HAP-1 (cell line): ENCODE measurements around the gene HEPHL1.
"Not testable (repeated sequence)": the region's sequence is repeated elsewhere in the genome, so short reads cannot be mapped to it uniquely, and the experiment has no call there.

Experiments
- DNase-seq, 2 experiments: peaks; one replicate each; pipeline ENCODE4 v3.0.0-alpha.2; 2016 to 2020; ENCODE audit warnings: low spot score in 2 of 2
- H3K27me3 ChIP-seq: fragments of 250-450 bp; sonication (Bioruptor Pico); 2 replicates; pipeline ENCODE4 v1.5.1; 2020; ENCODE audit warnings: low read depth, mild to moderate bottlenecking, moderate library complexity
- H3K36me3 ChIP-seq: fragments of 250-450 bp; sonication (Bioruptor Pico); replicated peaks from 2 replicates; pipeline ENCODE4 v1.5.1; 2020; ENCODE audit warnings: mild to moderate bottlenecking
- H3K4me1 ChIP-seq: fragments of 250-450 bp; sonication (Bioruptor Pico); 2 replicates; pipeline ENCODE4 v1.5.1; 2020; ENCODE audit warnings: mild to moderate bottlenecking
- H3K4me3 ChIP-seq: fragments of 250-450 bp; sonication (Bioruptor Pico); 2 replicates; pipeline ENCODE4 v1.5.1; 2020; ENCODE audit warnings: mild to moderate bottlenecking, moderate library complexity
- H3K9me3 ChIP-seq: fragments of 250-450 bp; sonication (Bioruptor Pico); 2 replicates; pipeline ENCODE4 v1.5.1; 2020; ENCODE audit warnings: mild to moderate bottlenecking, moderate library complexity
- in situ Hi-C: fragments of 300-500 bp; cut with MboI; formaldehyde crosslinking; loops from 3 replicates; pipeline ENCODE4 v1.14.3; 2020; ENCODE audit warnings: low sequenced_read_pairs, inconsistent platforms, mixed read lengths

Gene HEPHL1, protein sequence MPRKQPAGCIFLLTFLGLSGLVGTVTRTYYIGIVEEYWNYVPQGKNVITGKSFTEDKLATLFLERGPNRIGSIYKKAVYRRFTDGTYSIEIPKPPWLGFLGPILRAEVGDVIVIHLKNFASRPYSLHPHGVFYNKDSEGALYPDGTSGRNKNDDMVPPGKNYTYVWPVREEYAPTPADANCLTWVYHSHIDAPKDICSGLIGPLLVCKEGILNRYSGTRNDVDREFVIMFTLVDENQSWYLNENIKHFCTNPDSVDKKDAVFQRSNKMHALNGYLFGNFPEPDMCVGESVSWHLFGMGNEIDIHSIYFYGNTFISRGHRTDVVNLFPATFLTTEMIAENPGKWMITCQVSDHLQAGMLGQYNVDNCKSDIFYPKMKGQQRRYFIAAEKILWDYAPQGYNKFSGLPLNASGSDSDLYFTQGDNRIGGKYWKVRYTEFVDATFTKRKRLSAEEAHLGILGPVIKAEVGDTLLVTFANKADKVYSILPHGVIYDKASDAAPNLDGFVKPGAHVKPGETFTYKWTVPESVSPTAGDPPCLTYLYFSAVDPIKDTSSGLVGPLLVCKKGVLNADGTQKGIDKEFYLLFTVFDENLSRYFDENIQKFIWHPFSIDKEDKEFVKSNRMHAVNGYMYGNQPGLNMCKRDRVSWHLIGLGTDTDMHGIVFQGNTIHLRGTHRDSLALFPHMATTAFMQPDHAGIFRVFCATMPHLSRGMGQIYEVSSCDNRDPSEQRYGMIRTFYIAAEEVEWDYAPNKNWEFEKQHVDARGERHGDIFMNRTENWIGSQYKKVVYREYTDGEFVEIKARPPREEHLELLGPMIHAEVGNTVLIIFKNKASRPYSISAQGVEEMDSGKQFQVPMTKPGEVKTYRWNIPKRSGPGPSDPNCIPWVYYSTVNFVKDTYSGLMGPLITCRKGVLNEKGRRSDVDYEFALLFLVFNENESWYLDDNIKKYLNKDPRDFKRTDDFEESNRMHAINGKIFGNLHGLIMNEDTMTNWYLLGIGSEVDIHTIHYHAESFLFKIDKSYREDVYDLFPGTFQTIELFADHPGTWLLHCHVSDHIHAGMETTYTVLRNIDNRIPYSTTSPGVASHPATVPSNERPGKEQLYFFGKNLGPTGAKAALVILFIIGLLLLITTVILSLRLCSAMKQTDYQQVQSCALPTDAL

DNA sequence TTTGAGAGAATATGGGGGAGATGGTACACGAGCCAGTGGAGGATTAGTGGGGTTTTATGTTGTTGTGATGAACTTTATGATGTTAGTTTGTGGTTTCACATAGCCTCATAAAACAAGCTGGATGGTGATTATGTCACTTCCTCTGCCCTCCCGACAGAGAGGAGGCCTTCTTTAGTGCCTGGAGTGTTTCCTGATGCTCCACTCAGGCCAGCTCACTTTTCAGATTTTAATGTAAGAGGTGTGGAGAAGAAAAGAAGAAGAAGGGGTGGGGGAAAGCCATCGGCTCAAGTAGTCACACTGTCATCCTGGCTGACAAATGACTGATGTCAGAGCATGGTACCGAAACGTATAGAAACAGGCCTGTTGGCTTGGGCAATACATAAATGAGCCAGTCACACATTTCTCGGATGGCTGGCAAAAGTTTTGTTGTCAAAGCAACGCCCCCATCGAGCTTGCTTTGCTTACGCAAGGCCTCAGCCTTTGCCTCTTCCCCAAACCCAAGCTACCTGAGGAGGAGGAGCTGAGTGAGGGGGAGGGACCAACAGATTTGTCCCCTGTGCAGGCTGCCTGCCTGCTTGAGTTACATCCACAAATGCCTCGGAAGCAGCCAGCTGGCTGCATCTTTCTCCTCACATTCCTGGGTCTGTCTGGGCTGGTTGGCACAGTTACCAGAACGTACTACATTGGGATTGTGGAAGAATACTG lies at the start of gene HEPHL1:
Gene HEPHL1, plus strand, starts transcription at position 578 of the 705 bp plus-strand sequence. Its CDS starts 15 bp downstream, at position 593.
- Histone ChIP-seq H3K4me3 (no peak within 1 kb of the TSS), H3K4me1 (no peaks in the 10 kb centered on the region), H3K27me3 (no peaks in the 10 kb centered on the region), H3K36me3 (no peaks in the 10 kb centered on the region), H3K9me3 (no peaks in the 10 kb centered on the region)
- in situ Hi-C loops, result no loop called here
- DNase-seq, result no peak

DNA sequence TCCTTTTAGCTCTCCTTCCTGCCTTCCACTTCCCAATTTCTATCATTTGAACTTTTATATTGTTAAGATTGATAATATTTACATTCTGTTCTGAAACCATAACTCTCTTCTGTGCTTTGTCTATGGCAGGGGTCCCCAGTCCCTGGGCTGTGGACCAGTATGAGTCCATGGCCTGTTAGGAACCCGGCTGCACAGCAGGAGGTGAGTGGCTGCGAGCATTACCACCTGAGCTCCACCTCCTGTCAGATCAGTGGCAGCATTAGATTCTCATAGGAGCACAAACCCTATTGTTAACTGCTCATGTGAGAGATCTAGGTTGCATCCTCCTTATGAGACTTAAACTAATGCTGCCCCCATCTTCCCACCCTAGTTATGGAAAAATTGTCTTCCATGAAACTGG lies 48.4 kb upstream of the HEPHL1 start:
- H3K4me3 ChIP-seq, result no peak overlapping the region
- in situ Hi-C loops, result no loop called here
- no peaks in the 10 kb centered on the region for H3K36me3 ChIP-seq
- H3K9me3 ChIP-seq, result no peaks in the 10 kb centered on the region
- DNase-seq, result no peak
- no peaks in the 10 kb centered on the region for H3K27me3 ChIP-seq
- H3K4me1 ChIP-seq, result no peaks in the 10 kb centered on the region

DNA sequence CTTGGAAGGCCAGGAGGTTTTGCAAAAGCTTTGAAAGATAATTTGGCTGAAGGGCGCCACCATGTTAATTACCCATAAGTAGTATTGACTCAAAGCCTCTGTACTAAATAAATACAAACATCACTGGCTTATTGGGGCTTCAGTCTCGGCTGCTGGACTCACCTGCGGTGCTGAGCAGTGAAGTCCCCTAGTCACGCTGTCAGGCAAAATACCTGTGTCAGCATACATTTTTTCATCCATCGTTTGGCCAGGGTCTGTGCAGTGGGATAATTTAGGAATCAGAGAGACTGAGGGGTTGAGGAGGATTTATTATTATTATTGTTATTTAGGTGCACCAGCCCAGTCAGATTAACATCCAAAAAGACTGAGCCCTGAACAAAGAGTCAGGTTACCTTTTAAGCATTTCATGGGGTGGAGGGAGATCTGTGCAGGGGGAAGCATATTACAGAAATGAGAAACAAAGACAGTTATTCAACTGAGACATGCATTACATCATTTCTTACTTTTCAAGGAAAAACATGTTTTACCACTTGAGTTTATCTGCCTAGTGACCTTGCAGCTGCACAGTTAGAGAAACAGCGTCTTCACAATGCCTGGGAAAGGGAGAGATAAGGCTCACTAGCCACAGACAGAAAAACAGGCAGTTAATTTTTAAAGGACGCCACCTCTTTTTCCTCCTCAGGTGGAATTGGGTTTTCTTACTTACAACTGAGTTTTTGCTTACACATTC lies 47.7 kb upstream of the HEPHL1 start:
- in situ Hi-C loops, DNase-seq, H3K36me3 ChIP-seq: not testable (repeated sequence)

DNA sequence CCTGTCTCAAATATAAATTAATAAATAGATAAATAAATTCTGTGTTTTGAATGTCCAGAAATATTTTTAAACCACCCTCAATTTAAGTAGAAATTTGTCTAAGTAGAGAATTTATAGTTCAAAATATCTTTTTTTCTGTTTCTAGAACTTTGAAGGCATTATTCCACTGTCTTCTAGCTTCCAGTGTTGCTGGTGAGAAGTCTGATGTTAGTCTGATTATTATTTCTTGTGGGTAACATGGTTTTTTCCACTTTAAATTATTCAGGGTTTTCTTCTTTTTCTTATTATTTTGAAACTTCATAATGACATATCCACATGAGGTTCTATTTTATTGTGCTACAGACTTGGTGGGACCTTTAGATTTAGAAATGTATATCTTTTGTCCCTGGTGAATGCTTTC lies 46.4 kb upstream of the HEPHL1 start:
- no peak for DNase-seq
- Histone ChIP-seq H3K9me3 (no peaks in the 10 kb centered on the region), H3K36me3 (no peaks in the 10 kb centered on the region), H3K4me3 (no peak overlapping the region), H3K27me3 (no peaks in the 10 kb centered on the region), H3K4me1 (no peaks in the 10 kb centered on the region)
- in situ Hi-C loops, result no loop called here

More for the DNA sequence above, 47.7 kb upstream of the HEPHL1 start:
- H3K9me3 ChIP-seq, H3K27me3 ChIP-seq, H3K4me1 ChIP-seq, H3K4me3 ChIP-seq: not testable (repeated sequence)

DNA sequence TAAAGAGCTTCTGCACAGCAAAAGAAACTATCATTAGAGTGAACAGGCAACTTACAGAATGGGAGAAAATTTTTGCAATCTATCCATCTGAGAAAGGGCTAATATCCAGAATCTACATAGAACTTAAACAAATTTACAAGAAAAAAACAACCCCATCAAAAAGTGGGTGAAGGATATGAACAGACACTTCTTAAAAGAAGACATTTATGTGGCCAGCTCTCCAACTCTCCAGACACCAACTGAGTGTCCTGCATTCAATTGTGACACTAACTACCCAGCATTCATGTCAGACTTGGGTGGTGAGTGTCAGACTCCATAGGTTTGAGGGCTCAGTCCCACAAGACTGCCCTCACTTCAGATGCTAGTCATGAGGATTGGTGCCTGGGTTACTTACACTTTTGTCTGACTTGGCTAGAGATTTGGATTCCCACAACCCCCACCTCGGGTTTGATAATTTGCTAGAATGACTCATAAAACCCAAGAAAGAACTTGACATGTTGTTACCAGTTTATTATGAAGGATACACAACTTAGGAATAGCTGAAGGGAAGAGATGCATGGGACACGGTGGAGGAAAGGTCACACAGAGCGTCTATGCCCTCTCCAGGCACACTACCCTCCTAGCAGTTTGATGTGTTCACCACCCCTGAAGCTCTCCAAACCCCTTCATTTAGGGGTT lies 44.4 kb upstream of the HEPHL1 start:
- in situ Hi-C loops, DNase-seq, H3K4me3 ChIP-seq, H3K4me1 ChIP-seq, H3K36me3 ChIP-seq, H3K27me3 ChIP-seq, H3K9me3 ChIP-seq: not testable (repeated sequence)

DNA sequence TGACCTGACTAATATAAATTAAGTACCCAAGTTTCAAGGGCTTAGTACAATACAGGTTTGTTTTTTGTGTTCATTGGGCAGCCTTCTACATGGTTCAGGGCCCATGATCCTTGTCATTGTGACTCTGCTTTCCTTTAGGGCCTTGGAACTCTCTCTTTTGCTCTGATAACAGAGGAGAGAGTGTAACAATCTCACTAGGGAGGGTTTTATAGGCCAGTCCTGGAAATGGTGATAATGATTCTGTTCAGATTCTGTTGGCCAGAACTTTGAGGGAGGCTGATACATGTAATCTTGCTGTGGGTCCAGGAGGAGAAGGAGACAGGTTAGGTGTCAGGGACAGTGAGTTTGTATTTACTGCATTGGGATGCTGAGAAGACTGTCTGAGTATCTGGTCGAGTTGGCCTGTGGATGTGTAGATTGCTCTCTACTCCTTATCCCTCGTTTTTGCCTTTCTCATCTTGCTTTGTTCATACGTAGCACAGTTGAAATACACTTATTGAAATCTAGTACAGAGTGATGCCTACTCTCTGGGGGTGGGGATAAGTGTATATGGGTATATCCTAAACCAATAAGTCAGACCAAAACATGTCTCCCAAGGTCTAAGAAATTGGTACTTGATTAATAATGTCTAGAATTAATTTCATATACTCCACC lies 37.5 kb upstream of the HEPHL1 start:
- H3K36me3 ChIP-seq, result no peaks in the 10 kb centered on the region
- H3K4me3 ChIP-seq, result no peak overlapping the region
- no peaks in the 10 kb centered on the region for H3K4me1 ChIP-seq
- no peaks in the 10 kb centered on the region for H3K27me3 ChIP-seq
- H3K9me3 ChIP-seq, result no peaks in the 10 kb centered on the region
- in situ Hi-C loops, result no loop called here
- no peak for DNase-seq

DNA sequence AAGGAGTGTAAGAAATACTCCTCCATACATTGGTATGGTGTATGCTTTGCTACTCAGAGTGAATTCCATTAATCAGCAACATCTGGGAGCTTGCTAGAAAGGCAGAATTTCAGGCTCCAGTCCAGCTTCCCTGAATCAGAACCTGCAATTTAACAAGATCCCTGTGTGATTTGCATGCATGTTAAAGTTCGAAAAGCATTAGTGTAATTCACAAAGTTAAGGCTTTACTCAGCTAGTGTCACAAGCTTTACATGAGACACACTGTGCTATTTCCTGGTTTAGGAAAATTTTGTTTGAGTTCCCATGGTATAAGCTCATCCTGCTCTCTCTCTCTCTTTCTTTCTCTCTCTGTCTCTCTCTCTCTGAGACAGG lies 37.0 kb upstream of the HEPHL1 start:
- H3K27me3 ChIP-seq, result no peaks in the 10 kb centered on the region
- in situ Hi-C loops, result no loop called here

DNA sequence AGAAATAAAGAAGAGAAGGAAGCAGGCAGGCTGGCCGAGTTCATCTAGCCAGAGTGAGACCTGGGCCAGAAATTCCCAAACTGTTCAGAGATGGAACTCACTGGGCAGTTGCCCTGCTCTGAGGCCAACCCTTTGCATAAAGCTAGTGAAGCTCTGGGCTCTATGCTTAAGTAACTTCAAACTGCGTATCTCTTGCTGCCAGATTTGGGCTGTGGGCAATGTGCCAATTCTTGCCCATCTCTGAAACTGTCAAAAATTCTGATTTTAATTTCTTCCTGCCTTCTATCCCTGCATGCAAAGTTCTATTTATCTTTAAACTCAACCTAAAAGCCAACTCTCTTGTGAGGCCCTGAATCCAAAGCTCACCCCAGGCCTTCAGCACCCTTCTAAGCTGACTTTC lies 36.2 kb upstream of the HEPHL1 start:
- Histone ChIP-seq H3K9me3 (no peaks in the 10 kb centered on the region), H3K36me3 (no peaks in the 10 kb centered on the region)
- in situ Hi-C loops, result no loop called here

More for the DNA sequence above, 37.0 kb upstream of the HEPHL1 start:
- Histone ChIP-seq H3K4me3 (no peak overlapping the region), H3K36me3 (no peaks in the 10 kb centered on the region), H3K4me1 (no peaks in the 10 kb centered on the region), H3K9me3 (no peaks in the 10 kb centered on the region)
- DNase-seq, result no peak

DNA sequence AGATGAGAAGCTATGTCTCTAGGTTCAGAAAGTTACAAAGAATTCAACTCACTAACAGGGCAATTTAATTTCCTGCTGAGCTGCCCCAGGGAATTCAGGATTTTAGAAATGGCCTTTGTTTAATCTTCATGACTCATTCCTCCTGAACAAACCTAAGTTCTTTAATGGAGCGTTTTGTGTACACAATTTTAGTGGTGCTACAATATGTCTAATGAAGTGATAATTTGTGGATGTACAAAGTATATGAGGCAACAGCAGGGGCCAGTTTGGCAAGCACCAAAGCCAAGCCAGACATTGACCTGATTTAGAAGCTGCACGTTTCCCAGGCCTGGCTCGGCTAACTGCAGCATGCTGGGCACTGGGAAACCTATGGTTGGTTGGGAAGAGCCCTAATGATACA lies 34.4 kb upstream of the HEPHL1 start:
- Histone ChIP-seq H3K4me1 (no peaks in the 10 kb centered on the region), H3K36me3 (no peaks in the 10 kb centered on the region), H3K9me3 (no peaks in the 10 kb centered on the region), H3K27me3 (no peaks in the 10 kb centered on the region), H3K4me3 (no peak overlapping the region)
- in situ Hi-C loops, result no loop called here
- no peak for DNase-seq

More for the DNA sequence above, 36.2 kb upstream of the HEPHL1 start:
- Histone ChIP-seq H3K27me3 (no peaks in the 10 kb centered on the region), H3K4me1 (no peaks in the 10 kb centered on the region), H3K4me3 (no peak overlapping the region)
- DNase-seq, result no peak

DNA sequence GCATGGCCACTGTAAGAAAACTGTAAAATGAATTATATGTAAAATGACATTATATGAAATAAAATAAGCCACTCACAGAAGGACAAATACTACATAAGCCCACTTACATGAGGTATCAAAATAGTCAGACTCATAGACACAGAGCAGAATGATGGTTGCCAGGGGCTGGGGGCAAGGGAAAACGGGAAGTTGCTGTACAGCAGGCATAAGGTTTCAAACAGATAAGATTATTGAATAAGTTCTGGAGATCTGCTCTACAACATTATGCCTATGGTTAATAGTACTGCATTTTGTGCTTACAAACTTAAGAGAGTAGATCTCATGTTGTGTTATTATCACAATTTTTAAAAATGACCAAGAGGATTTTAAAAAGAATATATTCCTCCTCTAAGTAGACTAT lies 32.7 kb upstream of the HEPHL1 start:
- H3K4me1 ChIP-seq, result no peaks in the 10 kb centered on the region
- no peak overlapping the region for H3K4me3 ChIP-seq
- no peak for DNase-seq
- no peaks in the 10 kb centered on the region for H3K9me3 ChIP-seq
- no peaks in the 10 kb centered on the region for H3K27me3 ChIP-seq
- H3K36me3 ChIP-seq, result no peaks in the 10 kb centered on the region
- in situ Hi-C loops, result no loop called here

DNA sequence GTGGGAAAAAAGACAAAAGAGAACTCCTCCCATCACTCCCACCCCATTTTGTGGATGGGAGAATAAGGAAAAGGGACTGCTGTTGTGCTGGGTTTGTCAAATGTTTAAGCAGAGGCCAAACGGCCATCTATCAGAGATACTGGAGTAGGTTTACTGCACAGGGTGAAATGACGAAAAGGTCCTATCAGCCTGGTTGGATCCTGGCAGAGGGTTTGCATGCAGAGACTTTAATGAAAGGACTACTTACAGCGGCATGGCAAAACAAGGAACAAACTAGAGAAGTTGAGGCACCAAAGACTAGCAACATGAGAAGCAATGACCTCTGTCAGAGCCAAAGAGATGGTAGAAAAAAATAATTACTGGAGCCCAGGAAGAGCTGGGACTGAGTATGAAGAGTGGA lies 32.2 kb upstream of the HEPHL1 start:
- H3K4me3 ChIP-seq, result no peak overlapping the region
- no peaks in the 10 kb centered on the region for H3K27me3 ChIP-seq
- no peaks in the 10 kb centered on the region for H3K9me3 ChIP-seq
- no peaks in the 10 kb centered on the region for H3K4me1 ChIP-seq
- H3K36me3 ChIP-seq, result no peaks in the 10 kb centered on the region
- no peak for DNase-seq
- in situ Hi-C loops, result no loop called here

DNA sequence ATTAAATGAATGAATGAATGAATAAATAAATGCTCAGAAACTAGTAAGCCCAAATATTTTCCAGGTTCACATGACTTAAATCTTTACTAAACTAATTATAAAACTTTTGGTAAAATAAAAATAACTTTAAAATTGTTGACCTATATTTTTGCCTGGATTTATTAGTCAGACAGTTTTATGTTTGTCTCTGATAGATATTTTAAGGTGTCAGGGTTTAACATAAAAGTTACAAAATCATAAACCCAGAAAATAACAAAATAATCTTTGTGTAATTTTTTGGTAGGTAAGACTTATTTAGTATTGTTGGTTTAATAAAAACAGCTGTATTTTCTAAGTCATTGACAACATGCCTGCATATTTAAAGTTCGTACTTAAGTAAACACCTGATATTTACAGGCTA lies 27.4 kb upstream of the HEPHL1 start:
- in situ Hi-C loops, result no loop called here
- Histone ChIP-seq H3K4me1 (no peaks in the 10 kb centered on the region), H3K4me3 (no peak overlapping the region), H3K27me3 (no peaks in the 10 kb centered on the region), H3K9me3 (no peaks in the 10 kb centered on the region), H3K36me3 (no peaks in the 10 kb centered on the region)
- no peak for DNase-seq
